Measurements from ENCODE around the gene ICAM3. TPM values are rescaled to one million over a fixed set of nuclear protein-coding genes. Genes with fewer than 3 reads are reported as not detected.
"Not testable (repeated sequence)": the region's sequence is repeated elsewhere in the genome, so short reads cannot be mapped to it uniquely, and the experiment has no call there.

Gene ICAM3
- total and polyA plus RNA-seq, 2 donors: 66.2 to 99.0 TPM

GRCh38 chr19:10377140-10377640, 37.8 kb upstream of the ICAM3 start:
- H3K4me1 ChIP-seq (ENCODE audit: control insufficient read depth in 2 of 2, insufficient read depth in 2 of 2, low read length in 2 of 2): peaks cover 6 to 15% of the 10 kb centered on the region in 2 donors
- H3K9me3 ChIP-seq (ENCODE audit: control insufficient read depth in 2 of 2, insufficient read depth in 1 of 2, low read length in 1 of 2); H3K4me3 ChIP-seq (ENCODE audit: low read length in 2 of 2); DNase-seq (ENCODE audit: low read depth in 6 of 9, low spot score in 9 of 9); H3K27ac ChIP-seq (ENCODE audit: low read depth in 1 of 2, low read length in 1 of 2); H3K27me3 ChIP-seq (ENCODE audit: control insufficient read depth in 2 of 2, insufficient read depth in 1 of 2, low read length in 1 of 2): not testable (repeated sequence)
- 93% methylated on average over 2 of the region's 2 CpGs for whole genome bisulfite sequencing
- peaks cover 24 to 28% of the 10 kb centered on the region in 2 donors for H3K36me3 ChIP-seq (ENCODE audit: control insufficient read depth in 2 of 2, insufficient read depth in 2 of 2, low read length in 1 of 2)

GRCh38 chr19:10374931-10375330, 35.5 kb upstream of the ICAM3 start:
- Histone ChIP-seq H3K27ac (ENCODE audit: low read depth in 1 of 2, low read length in 1 of 2) (no peak overlapping the region), H3K36me3 (ENCODE audit: control insufficient read depth in 2 of 2, insufficient read depth in 2 of 2, low read length in 1 of 2) (peaks cover 27 to 36% of the 10 kb centered on the region in 2 donors), H3K27me3 (ENCODE audit: control insufficient read depth in 2 of 2, insufficient read depth in 1 of 2, low read length in 1 of 2) (no peaks in the 10 kb centered on the region), H3K9me3 (ENCODE audit: control insufficient read depth in 2 of 2, insufficient read depth in 1 of 2, low read length in 1 of 2) (no peaks in the 10 kb centered on the region), H3K4me3 (ENCODE audit: low read length in 2 of 2) (no peak overlapping the region), H3K4me1 (ENCODE audit: control insufficient read depth in 2 of 2, insufficient read depth in 2 of 2, low read length in 2 of 2) (peaks cover 6% of the 10 kb centered on the region in 2 donors)
- DNase-seq (ENCODE audit: low read depth in 6 of 9, low spot score in 9 of 9): no peak
- 94% methylated on average over 5 of the region's 5 CpGs for WGBS

GRCh38 chr19:10372690-10373089, 33.3 kb upstream of the ICAM3 start:
- peaks cover 38 to 49% of the 10 kb centered on the region in 2 donors for H3K36me3 ChIP-seq (ENCODE audit: control insufficient read depth in 2 of 2, insufficient read depth in 2 of 2, low read length in 1 of 2)
- no peaks in the 10 kb centered on the region for H3K27me3 ChIP-seq (ENCODE audit: control insufficient read depth in 2 of 2, insufficient read depth in 1 of 2, low read length in 1 of 2)
- H3K9me3 ChIP-seq (ENCODE audit: control insufficient read depth in 2 of 2, insufficient read depth in 1 of 2, low read length in 1 of 2): no peaks in the 10 kb centered on the region
- no peak for DNase-seq (ENCODE audit: low read depth in 6 of 9, low spot score in 9 of 9)
- H3K27ac ChIP-seq (ENCODE audit: low read depth in 1 of 2, low read length in 1 of 2): no peak overlapping the region
- H3K4me1 ChIP-seq (ENCODE audit: control insufficient read depth in 2 of 2, insufficient read depth in 2 of 2, low read length in 2 of 2): no peaks in the 10 kb centered on the region
- H3K4me3 ChIP-seq (ENCODE audit: low read length in 2 of 2): no peak overlapping the region
- WGBS: 98% methylated on average over 3 of the region's 3 CpGs

- H3K4me3 ChIP-seq (ENCODE audit: low read length in 2 of 2): no peak overlapping the region
- H3K27me3 ChIP-seq (ENCODE audit: control insufficient read depth in 2 of 2, insufficient read depth in 1 of 2, low read length in 1 of 2): no peaks in the 10 kb centered on the region
- H3K36me3 ChIP-seq (ENCODE audit: control insufficient read depth in 2 of 2, insufficient read depth in 2 of 2, low read length in 1 of 2): peaks cover 55 to 76% of the 10 kb centered on the region in 2 donors
- WGBS: 97% methylated on average over 15 of the region's 15 CpGs
- no peak for DNase-seq (ENCODE audit: low read depth in 6 of 9, low spot score in 9 of 9)
- no peaks in the 10 kb centered on the region for H3K9me3 ChIP-seq (ENCODE audit: control insufficient read depth in 2 of 2, insufficient read depth in 1 of 2, low read length in 1 of 2)
- no peaks in the 10 kb centered on the region for H3K4me1 ChIP-seq (ENCODE audit: control insufficient read depth in 2 of 2, insufficient read depth in 2 of 2, low read length in 2 of 2)
- no peak overlapping the region for H3K27ac ChIP-seq (ENCODE audit: low read depth in 1 of 2, low read length in 1 of 2)
Observed at GRCh38 chr19:10368101-10368803, 28.8 kb upstream of the ICAM3 start.

- H3K27ac ChIP-seq (ENCODE audit: low read depth in 1 of 2, low read length in 1 of 2); H3K27me3 ChIP-seq (ENCODE audit: control insufficient read depth in 2 of 2, insufficient read depth in 1 of 2, low read length in 1 of 2); H3K4me3 ChIP-seq (ENCODE audit: low read length in 2 of 2); H3K9me3 ChIP-seq (ENCODE audit: control insufficient read depth in 2 of 2, insufficient read depth in 1 of 2, low read length in 1 of 2); H3K4me1 ChIP-seq (ENCODE audit: control insufficient read depth in 2 of 2, insufficient read depth in 2 of 2, low read length in 2 of 2); DNase-seq (ENCODE audit: low read depth in 6 of 9, low spot score in 9 of 9): not testable (repeated sequence)
- H3K36me3 ChIP-seq (ENCODE audit: control insufficient read depth in 2 of 2, insufficient read depth in 2 of 2, low read length in 1 of 2): peaks cover 63 to 81% of the 10 kb centered on the region in 2 donors
- 97% methylated on average over 4 of the region's 4 CpGs for WGBS
Observed at GRCh38 chr19:10366950-10367512, 27.6 kb upstream of the ICAM3 start.

- no peak for DNase-seq (ENCODE audit: low read depth in 6 of 9, low spot score in 9 of 9)
- no peaks in the 10 kb centered on the region for H3K27me3 ChIP-seq (ENCODE audit: control insufficient read depth in 2 of 2, insufficient read depth in 1 of 2, low read length in 1 of 2)
- H3K9me3 ChIP-seq (ENCODE audit: control insufficient read depth in 2 of 2, insufficient read depth in 1 of 2, low read length in 1 of 2): no peaks in the 10 kb centered on the region
- no peak overlapping the region for H3K27ac ChIP-seq (ENCODE audit: low read depth in 1 of 2, low read length in 1 of 2)
- no peaks in the 10 kb centered on the region for H3K4me1 ChIP-seq (ENCODE audit: control insufficient read depth in 2 of 2, insufficient read depth in 2 of 2, low read length in 2 of 2)
- H3K36me3 ChIP-seq (ENCODE audit: control insufficient read depth in 2 of 2, insufficient read depth in 2 of 2, low read length in 1 of 2): peaks cover 75 to 91% of the 10 kb centered on the region in 2 donors
- H3K4me3 ChIP-seq (ENCODE audit: low read length in 2 of 2): no peak overlapping the region
- WGBS: 98% methylated on average over 23 of the region's 23 CpGs
Observed at GRCh38 chr19:10365518-10365917, 26.1 kb upstream of the ICAM3 start.

- no peaks in the 10 kb centered on the region for H3K9me3 ChIP-seq (ENCODE audit: control insufficient read depth in 2 of 2, insufficient read depth in 1 of 2, low read length in 1 of 2)
- no peaks in the 10 kb centered on the region for H3K4me1 ChIP-seq (ENCODE audit: control insufficient read depth in 2 of 2, insufficient read depth in 2 of 2, low read length in 2 of 2)
- H3K27me3 ChIP-seq (ENCODE audit: control insufficient read depth in 2 of 2, insufficient read depth in 1 of 2, low read length in 1 of 2): no peaks in the 10 kb centered on the region
- WGBS: 97% methylated on average over 19 of the region's 19 CpGs
- H3K36me3 ChIP-seq (ENCODE audit: control insufficient read depth in 2 of 2, insufficient read depth in 2 of 2, low read length in 1 of 2): peaks cover 79 to 91% of the 10 kb centered on the region in 2 donors
- no peak overlapping the region for H3K27ac ChIP-seq (ENCODE audit: low read depth in 1 of 2, low read length in 1 of 2)
- no peak for DNase-seq (ENCODE audit: low read depth in 6 of 9, low spot score in 9 of 9)
- H3K4me3 ChIP-seq (ENCODE audit: low read length in 2 of 2): no peak overlapping the region
Observed at GRCh38 chr19:10364644-10365043, 25.2 kb upstream of the ICAM3 start.

- 97% methylated on average over 12 of the region's 12 CpGs for WGBS
- Histone ChIP-seq H3K36me3 (ENCODE audit: control insufficient read depth in 2 of 2, insufficient read depth in 2 of 2, low read length in 1 of 2) (peaks cover 77 to 91% of the 10 kb centered on the region in 2 donors), H3K4me3 (ENCODE audit: low read length in 2 of 2) (no peak overlapping the region), H3K9me3 (ENCODE audit: control insufficient read depth in 2 of 2, insufficient read depth in 1 of 2, low read length in 1 of 2) (no peaks in the 10 kb centered on the region), H3K27me3 (ENCODE audit: control insufficient read depth in 2 of 2, insufficient read depth in 1 of 2, low read length in 1 of 2) (no peaks in the 10 kb centered on the region), H3K27ac (ENCODE audit: low read depth in 1 of 2, low read length in 1 of 2) (no peak overlapping the region), H3K4me1 (ENCODE audit: control insufficient read depth in 2 of 2, insufficient read depth in 2 of 2, low read length in 2 of 2) (no peaks in the 10 kb centered on the region)
- DNase-seq (ENCODE audit: low read depth in 6 of 9, low spot score in 9 of 9): no peak
Observed at GRCh38 chr19:10363789-10364281, 24.4 kb upstream of the ICAM3 start.

GRCh38 chr19:10362259-10362658, 22.8 kb upstream of the ICAM3 start:
- DNase-seq (ENCODE audit: low read depth in 6 of 9, low spot score in 9 of 9): no peak
- WGBS: 97% methylated on average over 18 of the region's 18 CpGs
- H3K4me1 ChIP-seq (ENCODE audit: control insufficient read depth in 2 of 2, insufficient read depth in 2 of 2, low read length in 2 of 2): no peaks in the 10 kb centered on the region
- H3K27ac ChIP-seq (ENCODE audit: low read depth in 1 of 2, low read length in 1 of 2): no peak overlapping the region
- peaks cover 76 to 91% of the 10 kb centered on the region in 2 donors for H3K36me3 ChIP-seq (ENCODE audit: control insufficient read depth in 2 of 2, insufficient read depth in 2 of 2, low read length in 1 of 2)
- no peaks in the 10 kb centered on the region for H3K27me3 ChIP-seq (ENCODE audit: control insufficient read depth in 2 of 2, insufficient read depth in 1 of 2, low read length in 1 of 2)
- H3K4me3 ChIP-seq (ENCODE audit: low read length in 2 of 2): no peak overlapping the region
- H3K9me3 ChIP-seq (ENCODE audit: control insufficient read depth in 2 of 2, insufficient read depth in 1 of 2, low read length in 1 of 2): no peaks in the 10 kb centered on the region

Measured in thymus (tissue), 11 donors.